ENCODE data around the gene CFAP46.
A peak's percentile ranks its signal among the peaks of the same experiment; 100 is the strongest.
"Not testable (repeated sequence)": the region's sequence is repeated elsewhere in the genome, so short reads cannot be mapped to it uniquely, and the experiment has no call there.

The CFAP46 gene

DNA sequence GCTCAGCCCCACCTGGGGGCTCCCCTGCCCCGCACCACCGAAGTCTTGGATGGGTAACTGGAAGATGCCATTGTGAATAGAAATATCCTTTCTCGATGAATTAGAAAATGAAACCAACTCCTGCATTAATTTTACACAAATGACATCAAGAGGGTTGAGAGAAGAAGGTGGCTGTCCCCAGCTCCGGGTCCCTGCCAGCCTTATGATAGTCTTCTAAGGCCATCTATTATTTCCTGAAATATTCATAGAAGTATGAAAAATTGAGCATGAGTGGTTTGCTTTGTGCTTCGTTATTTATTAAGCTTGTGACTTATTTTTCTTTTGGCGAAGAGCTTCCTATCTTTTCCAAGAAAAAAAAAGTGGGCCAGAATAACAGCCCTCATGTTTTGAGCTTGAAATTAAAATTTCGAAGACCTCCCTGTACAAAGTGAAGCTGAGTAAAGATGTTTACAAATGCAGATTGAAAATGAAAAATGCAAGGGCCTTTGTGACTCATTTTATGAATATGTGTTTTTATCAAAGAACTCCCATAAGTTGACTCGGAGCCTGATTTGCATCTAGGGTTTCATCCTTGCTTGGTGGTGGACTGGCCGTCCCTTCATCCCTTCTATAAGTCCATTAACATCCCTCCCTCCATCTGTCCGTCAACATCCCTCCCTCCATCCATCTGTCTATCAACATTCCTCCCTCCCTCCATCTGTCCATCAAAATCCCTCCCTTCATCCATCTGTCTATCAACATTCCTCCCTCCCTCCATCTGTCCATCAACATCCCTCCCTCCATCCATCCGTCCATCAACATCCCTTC lies 20.5 kb upstream of the CFAP46 start:
- DNase-seq (ENCODE audit: low read depth), result peak; percentile 14

DNA sequence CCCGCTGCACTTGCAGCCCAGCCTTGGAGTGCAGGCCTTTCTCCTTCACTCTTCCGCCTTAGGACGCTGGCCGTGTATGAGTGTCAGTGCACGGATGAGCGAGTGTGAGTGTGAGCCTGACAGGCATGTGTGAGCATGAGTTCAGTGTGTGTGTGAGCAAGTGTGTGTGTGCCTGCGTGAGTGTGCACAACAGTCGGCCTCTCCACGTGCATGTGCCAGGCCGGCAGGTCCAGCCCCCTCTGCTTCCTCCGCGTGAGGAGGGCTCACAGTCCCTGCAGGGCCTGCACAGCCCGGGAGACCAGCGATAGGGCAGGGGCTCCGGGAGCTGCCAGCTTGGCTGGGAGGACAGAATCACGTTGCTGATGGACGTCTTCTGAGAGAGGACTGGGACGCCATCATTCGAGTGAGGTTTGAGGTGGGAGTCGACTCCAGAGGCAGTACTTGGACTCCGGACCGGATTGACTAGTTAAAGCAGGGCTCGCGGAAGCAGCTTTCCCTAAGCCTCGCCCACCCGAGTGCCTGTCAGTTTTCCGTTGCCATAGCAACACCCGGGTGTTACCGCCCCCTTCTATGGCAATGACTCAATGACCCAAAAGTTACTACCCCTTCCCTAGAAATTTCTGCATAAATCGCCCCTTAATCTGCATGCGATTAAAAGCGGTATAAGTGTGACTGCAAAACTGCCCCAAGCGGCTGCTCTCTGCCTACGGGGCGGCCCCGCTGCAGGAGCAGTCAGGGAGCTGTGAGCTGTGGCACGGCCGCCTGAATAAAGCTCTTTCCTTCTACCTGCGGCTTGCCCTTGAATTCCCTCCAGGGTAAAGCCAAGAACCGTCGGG lies 19.6 kb upstream of the CFAP46 start:
- DNase-seq (ENCODE audit: low read depth), result peak; percentile 36

DNA sequence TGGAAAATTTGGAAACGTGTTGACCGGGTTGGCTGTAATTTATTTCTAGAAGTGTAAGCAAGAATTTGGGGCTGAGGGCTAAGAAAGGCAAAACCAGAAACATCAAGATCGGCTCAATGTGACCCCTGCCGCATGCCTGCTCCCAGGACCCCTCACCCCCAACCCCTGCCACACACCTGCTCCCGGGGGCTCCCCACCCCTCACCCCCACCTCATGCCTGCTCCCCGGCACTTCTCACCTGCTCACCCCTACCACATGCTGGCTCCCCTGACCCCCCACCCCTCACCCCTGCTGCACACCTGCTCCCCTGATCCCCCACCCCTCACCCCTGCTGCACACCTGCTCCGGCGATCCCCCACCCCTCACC lies 19.0 kb upstream of the CFAP46 start:
- no peak for DNase-seq (ENCODE audit: low read depth)

DNA sequence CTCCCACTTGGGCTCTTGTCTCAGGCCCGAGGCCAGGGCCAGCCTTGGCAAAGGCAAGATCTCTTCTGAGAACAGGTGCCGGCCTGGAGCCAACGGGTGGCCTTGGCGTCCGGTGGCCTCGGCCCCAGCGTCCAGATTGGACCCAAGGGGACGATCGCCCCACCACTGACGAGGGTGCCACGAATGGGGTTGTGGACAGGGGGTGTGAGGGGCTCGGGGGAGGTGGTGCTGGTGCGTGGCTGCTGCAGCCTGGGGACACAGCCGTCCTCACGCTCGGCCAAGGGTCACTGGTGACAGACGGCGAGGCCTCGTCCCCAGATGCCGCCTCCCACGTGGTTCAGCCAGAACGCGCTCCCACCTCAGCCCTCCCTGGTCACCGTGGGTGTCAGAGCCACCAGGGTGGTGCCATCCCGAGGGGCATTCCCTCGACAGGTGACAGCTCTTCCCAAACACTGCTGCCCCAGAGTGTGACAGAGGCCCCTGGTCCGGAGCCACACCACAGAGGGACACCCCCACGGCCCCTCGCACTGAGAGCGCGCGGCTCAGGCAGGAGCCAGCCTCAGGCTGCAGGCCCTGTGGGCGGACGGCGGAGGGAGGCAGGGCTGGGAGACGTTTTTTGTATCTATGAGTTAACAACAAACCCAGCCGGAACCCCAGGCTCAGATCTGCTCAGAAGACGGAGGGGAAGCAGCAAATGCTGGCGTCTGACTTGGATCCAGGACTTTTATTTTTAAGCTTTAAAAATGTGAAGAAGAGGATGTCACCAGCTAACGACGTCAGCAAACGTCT lies 18.5 kb upstream of the CFAP46 start:
- DNase-seq (ENCODE audit: low read depth), result no peak

DNA sequence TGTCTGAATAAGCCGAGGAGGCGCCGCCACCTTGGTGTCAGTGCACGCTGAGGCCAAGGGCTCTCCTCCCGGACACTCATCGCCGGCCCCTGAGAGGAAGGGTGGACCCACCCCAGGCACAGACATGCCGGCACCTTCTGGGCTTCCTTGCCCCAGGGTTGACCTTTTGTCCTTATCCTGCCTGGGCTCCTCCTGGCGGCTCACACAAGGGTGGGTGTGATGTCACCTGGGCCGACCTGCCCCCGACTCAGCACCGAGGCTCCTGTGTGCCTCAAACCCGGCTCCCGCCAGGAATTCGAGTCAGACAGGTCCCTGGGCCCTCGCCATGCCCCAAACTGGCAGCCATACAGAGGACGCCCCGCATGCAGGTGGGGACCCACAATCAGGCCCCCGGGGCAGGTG lies 17.7 kb upstream of the CFAP46 start:
- no peak for DNase-seq (ENCODE audit: low read depth)

DNA sequence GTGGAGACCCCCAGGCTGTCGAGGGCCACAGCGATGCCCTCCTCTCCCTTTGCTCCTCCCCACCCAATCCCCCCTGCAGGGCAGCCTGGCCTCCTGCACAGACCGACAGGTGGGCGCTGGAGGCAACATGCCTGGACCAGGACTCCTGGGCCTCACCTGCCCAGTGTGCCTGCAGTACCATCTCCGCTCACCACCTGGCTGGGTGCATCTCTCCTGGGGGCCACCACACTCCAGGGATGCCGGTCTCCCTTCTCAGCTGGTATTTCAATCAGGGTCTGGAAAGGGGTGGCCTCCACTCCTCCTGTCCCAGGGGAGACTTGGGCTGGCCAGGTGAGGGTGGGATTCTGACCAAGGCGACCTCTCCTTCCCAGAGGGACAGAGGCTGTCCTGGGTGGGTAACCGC lies 17.2 kb upstream of the CFAP46 start:
- no peak for DNase-seq (ENCODE audit: low read depth)

DNA sequence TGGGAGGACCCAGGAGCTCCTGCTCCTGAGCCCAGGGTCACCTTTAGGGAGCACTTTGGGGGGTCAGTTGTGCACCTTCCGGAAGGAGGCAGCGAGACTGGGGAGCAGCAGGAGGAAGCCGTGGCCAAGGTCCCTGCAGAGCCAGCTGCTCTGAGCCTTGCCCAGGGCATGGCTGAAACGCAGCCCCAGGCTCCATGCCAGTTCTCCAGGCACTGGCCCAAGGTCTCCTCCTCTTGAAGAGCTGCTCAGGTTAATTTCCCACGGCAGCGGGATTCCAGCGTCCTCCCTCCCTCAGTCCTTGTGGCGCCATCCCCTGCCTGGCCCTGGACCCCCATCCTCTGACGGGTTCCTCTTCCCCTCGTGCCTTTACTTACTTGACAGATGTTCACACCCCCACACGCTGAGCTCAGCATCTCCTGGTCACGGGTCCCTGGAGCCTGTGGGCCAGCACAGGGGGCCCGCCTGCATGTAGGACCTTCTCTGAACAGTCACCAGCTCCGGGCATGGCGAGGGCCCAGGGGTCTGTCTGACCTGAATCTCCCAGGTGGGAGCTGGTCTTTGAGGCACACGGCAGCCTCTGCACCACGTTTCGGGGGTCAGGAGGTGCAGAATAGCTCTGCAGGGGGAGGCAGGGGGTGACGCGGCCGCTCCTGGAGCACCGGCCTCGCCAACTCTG lies 16.7 kb upstream of the CFAP46 start:
- DNase-seq (ENCODE audit: low read depth), result no peak

DNA sequence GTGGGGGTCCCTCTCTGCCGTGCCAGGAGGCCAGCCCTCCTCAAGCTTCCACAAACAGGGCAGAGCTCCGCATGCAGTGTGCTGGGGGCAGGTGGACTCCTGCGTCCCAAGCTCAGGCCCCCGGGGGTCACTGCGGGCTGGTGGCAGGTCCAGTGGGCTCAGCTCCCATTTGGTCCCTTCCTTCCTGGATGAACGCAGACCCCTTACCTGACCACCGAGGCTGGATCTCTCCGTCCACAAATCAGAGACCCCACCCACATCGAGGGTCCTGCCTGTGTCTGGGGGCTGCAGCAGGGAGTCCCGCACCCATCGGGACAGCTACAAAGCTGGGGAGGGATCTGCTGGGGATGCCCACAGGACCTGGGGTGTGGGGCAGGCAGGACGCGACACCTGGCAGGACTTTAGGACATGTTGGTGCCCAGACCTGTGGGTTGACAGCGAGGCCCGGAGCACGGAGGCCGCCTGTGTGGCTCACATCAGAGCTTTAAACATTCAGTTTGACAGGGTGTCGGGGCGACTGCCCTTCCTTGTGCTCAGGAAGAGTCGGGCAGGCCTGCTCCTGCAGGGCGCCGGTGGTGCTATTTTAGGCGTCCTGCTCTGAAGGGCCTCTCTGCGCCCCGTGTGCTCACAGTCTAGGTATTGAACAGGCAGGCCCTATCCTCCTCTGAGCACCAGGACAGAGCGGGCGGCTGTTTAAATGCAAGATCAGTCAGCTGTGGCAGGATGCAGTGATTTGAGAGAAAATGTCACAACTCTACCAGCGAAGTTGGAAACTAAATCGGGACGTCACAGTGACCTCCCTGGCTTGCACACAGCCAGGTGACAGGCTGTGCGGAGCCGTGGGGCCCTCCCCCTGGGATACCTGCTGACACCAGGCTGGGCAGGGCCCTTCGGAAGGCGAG lies 15.9 kb upstream of the CFAP46 start:
- no peak for DNase-seq (ENCODE audit: low read depth)

DNA sequence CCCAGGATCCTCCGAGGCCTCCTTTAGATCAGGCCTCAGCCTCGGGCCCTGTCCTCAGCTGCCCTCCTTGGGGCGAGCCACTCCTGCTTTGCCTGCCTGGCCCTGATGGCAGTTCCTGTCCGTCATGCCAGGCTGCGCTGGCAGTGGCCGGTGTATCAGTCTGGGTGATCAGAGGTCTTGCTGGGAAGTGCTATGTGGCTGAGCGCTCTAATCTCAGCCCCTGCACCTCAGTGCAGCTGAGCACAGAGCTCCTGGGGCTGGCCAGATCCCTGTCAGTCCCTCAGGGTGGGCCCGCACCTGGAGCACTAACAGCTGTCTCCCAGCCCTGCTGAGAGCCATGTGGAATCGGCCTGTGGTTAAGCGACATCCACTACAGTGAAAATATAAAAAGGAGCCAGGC lies 14.8 kb upstream of the CFAP46 start:
- no peak for DNase-seq (ENCODE audit: low read depth)

DNA sequence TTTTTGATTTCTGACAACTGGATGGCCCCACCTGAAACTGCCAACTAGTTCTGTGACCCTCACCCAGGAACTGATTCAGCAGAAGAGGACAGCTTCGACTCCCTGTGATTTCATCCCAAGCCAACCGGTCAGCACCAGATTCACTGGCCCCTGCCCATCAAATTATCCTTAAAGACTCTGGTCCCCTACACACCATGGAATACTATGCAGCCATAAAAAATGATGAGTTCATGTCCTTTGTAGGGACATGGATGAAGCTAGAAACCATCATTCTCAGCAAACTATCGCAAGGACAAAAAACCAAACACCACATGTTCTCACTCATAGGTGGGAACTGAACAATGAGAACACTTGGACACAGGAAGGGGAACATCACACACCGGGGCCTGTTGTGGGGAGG lies 13.9 kb upstream of the CFAP46 start:
- DNase-seq (ENCODE audit: low read depth), result not testable (repeated sequence)

DNA sequence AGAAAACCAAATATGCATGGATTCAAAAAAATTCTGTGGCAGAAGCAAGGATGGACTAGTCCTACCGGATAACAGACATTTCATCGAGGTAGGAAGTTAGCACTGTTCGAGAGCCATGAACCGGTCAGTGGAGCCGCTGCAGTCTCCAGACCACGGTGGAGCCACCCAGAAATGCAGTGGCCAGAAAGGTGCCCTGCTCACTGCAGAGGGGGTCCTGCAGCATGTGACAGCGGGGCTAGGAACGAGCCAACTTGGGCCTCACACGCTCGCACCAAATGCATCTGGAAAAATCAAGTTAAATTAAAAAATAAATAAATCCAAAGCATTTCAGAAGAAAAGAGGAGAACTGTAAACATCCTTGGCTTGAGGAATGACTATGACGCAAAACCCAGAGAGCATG lies 13.1 kb upstream of the CFAP46 start:
- no peak for DNase-seq (ENCODE audit: low read depth)

DNA sequence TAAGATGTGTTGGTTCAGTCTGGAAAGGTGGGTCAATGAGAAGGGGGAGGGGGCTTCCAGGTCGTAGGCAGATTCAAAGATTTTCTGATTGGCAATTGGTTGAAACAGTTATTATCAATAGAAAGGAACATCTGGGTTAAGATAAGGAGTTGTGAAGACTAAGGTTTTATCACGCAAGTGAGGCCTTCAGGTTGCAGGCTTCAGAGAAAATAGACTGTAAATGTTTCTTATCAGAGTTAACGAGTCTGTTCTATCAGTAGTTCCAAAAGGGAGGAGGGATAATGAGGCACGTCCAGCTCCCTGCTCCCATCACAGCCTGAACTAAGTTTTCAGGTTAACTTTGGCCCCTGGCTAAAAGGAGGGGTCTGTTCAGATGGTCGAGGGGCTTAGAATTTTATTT lies 11.1 kb upstream of the CFAP46 start:
- no peak for DNase-seq (ENCODE audit: low read depth)

DNA sequence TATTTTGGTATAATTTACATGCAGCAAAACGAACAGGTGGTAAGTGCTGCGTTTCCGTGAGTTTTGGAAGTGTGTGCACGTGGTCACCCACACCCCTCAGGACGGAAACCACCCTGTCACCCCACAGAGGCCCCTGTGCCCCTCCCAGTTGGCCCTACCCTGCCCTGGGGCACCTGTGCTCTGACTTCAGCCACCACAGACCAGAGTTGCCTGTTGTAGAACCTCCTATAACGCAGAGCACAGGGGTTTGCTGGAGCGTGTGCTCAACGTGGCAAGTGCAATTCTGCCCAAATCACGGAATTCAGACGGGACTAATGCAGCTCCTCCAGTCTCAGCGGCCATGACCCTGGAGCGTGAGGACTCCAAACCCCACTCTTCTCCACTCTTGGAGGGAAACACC lies 9.6 kb upstream of the CFAP46 start:
- DNase-seq (ENCODE audit: low read depth), result no peak

DNA sequence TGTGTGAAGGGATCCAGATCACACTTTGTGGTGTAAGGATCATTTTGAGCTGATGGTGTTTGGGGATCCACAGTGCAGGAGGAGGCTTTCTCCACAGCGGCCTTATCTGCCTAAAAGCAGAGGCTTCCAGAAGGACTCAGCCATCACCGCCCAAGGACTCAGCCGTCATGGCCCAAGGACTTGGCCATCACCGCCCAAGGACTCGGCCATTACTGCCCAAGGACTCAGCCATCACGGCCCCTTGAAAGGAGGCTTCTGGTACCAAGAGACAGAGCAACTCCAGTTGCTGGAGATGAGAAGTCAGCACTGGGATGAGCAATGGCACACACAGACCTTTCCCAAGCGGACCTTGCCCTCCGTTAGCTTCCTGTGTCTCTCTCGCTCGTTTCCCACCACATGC lies 6.0 kb upstream of the CFAP46 start:
- no peak for DNase-seq (ENCODE audit: low read depth)

DNA sequence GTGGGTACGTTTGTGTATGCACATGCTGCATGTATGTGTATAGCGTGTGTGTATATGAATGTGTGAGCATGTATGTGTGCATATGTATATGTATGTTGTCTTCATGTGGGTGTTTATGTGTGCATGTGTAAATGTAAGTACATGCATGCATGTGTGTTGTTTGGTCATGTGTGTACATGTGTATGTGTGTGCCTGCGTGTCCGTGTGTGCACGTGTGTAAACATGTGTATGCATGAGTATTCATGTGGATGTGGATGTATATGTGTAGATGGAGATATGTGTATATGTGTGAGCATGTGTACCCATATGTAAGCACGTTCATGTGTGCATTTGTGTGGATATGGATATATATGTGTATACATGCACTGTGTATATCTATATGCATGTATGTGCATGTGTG lies 5.5 kb upstream of the CFAP46 start:
- DNase-seq (ENCODE audit: low read depth), result no peak

DNA sequence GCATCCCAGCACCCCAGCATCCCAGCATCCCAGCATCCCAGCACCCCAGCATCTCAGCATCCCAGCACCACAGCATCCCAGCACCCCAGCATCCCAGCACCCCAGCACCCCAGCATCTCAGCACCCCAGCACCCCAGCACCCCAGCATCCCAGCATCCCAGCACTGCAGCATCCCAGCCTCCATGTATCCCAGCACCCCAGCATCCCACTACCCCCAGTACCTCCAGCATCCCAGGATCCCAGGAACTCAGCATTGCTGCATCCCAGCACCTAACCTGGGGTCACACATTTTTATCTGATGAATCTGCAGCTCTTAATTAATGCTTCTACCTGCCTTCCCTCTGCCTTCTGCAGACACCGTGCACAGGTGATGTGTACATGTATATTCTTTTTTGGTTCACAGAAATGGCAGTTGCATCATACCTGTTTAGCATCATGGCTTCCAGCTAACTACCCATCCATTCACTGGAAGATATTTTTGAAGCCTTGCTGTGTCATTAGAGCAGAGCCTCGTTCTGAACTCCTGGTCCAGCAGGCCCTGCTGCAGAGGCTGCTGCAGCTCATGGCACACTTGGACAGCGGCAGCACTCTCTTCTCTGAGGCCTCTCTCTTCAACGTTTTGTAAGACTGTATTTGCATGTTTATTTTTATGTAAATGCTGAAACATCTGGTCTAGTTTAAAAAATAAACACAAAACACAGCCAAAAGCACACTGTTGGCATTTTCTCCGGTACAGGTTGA lies 4.6 kb upstream of the CFAP46 start:
- DNase-seq (ENCODE audit: low read depth), result no peak

DNA sequence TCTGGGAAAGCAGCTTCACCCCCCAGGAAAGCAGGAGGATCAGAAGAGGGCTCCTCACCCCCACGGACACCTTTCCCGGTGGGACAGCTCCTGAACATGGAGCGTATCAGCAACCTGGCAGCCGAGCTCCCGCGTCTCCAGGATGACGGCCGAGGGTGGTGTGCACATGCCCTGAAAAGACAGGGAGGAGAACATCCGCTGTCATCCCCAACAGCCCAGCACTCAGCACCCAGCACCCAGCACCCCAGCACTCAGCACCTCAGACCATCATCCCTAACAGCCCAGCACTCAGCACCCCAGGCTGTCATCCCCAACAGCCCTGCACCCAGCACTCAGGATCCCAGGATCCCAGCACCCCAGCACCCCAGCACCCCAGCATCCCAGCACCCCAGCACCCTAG lies 3.9 kb upstream of the CFAP46 start:
- no peak for DNase-seq (ENCODE audit: low read depth)

DNA sequence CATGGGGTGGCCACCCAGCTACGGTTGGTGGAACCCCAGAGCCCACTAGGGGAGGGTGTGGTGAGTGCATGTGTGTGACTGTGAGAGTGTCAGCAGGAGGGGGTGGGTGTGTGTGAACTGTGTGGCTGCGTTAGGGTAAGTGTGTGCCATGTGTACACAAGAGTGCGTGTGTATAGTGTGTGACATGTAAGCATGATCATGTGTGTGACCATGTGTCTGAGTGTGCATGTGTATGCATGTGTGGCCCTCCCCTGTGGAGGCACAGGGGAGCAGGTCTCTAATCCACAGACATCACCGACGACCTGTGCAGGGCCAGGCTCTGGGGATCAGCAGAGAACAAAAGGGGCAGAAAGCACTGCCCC lies 3.5 kb upstream of the CFAP46 start:
- DNase-seq (ENCODE audit: low read depth), result no peak

DNA sequence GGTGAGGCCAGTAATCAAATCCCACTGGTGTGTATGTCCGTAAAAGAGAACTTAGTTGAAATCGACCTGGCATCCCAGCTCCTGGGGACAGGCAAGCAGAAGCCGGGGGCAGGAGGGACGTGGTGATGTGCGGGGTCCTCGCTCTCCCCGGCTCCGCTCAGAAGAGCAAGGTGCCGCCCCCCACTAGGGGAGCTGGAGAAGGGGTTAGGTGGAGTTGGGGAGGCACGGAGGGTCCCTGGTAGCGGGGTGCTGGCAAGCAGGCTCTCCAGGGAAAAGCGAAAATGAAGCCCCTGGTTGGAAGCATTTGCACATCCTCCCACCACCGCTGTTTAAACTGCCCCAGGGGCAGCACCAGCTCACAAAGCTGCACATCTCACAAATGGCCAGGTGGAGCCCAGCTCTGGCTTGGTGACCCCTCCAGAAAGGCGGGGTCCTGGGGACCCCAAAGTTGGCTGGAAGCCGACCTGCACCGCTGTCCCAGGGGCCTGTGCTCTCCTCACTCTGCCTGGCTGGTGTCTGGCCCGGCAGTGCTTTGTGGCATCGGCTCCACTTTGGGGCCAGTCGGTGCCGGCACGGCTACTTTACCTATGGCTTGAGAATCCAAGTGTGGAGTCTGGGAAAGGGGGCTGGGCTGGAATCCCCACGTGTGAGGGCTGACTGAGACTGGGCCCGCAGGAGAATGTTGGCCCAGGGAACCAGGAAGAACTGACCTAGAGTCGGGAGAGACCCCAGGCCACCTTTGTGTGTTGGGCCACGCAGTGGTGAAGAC lies 2.9 kb upstream of the CFAP46 start:
- DNase-seq (ENCODE audit: low read depth), result no peak

DNA sequence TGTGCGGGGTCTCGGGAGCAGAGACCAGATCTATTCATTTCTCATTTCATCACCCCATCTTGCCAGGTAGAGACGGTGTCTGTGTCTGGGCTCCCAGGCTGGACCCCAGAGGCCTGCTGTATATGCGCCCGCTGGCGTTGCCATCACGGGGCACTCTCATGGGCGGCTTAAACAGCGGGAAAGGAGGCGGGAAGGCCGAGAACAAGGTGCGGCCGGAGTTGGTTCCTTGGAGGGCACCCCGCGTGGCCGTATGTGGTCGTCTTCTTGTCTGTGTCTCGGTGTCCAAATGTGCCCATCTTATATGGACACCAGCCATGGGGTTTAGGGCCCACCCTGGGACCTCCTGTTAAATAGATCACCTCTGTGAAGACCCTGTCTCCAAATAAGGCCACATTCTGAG lies 2.1 kb upstream of the CFAP46 start:
- DNase-seq (ENCODE audit: low read depth), result no peak

All from non-pigmented ciliary epithelial cell (primary cell).